GM23338 (cell line): Measurements from ENCODE around the gene C11orf24.

Experiments
- CREB1 ChIP-seq: fragments of 250-450 bp; sonication (Bioruptor Pico); IDR thresholded peaks from 2 replicates; pipeline ENCODE4 v1.5.0; 2020; ENCODE audit warnings: low read depth, mild to moderate bottlenecking, moderate library complexity
- CTCF ChIP-seq, 2 experiments: fragments of 200-600 bp in 1 of 2; sonication (generic) in 1 of 2; conservative IDR thresholded peaks; 2 replicates each; pipeline versions ENCODE4 v1.5.1 to v1.6.1; 2016 to 2017; ENCODE audit warnings: antibody characterized with exemption in 2 of 2, low read depth in 2 of 2, mild to moderate bottlenecking in 2 of 2, moderate library complexity in 1 of 2
- ETS1 ChIP-seq: IDR thresholded peaks from 2 replicates; pipeline ENCODE4 v1.6.1; 2016; ENCODE audit warnings: antibody characterized with exemption
- EZH2 ChIP-seq: fragments of 200-600 bp; sonication (generic); IDR thresholded peaks from one replicate; pipeline ENCODE4 v1.8.0; 2017; ENCODE audit warnings: antibody characterized with exemption, mild to moderate bottlenecking, low read depth; ENCODE audit not compliant: unreplicated experiment
- EZH2phosphoT487 ChIP-seq: fragments of 200-600 bp; sonication (generic); IDR thresholded peaks from one replicate; pipeline ENCODE4 v1.8.1; 2018; ENCODE audit warnings: antibody characterized with exemption; ENCODE audit not compliant: unreplicated experiment
- JUNB ChIP-seq: IDR thresholded peaks from one replicate; pipeline ENCODE4 v1.6.1; 2016; ENCODE audit warnings: antibody characterized with exemption; ENCODE audit not compliant: unreplicated experiment
- NANOG ChIP-seq: IDR thresholded peaks from 2 replicates; pipeline ENCODE4 v1.6.1; 2016; ENCODE audit warnings: antibody characterized with exemption, borderline replicate concordance
- POLR2AphosphoS5 ChIP-seq: IDR thresholded peaks from 2 replicates; pipeline ENCODE4 v1.6.1; 2016; ENCODE audit warnings: antibody characterized with exemption, low read depth
- REST ChIP-seq: IDR thresholded peaks from one replicate; pipeline ENCODE4 v1.6.1; 2018; ENCODE audit warnings: antibody characterized with exemption; ENCODE audit not compliant: unreplicated experiment
- STAT1 ChIP-seq: IDR thresholded peaks from one replicate; pipeline ENCODE4 v1.6.1; 2016; ENCODE audit warnings: antibody characterized with exemption; ENCODE audit not compliant: unreplicated experiment
- ZNF114 ChIP-seq: fragments of 250-450 bp; sonication (Bioruptor Pico); IDR thresholded peaks from 2 replicates; pipeline ENCODE4 v1.5.0; 2020; ENCODE audit warnings: mild to moderate bottlenecking, moderate library complexity
- ZNF331 ChIP-seq: fragments of 250-450 bp; sonication (Bioruptor Pico); IDR thresholded peaks from 2 replicates; pipeline ENCODE4 v1.5.0; 2020; ENCODE audit warnings: low read depth, mild to moderate bottlenecking, moderate library complexity
- ZNF462 ChIP-seq: fragments of 250-450 bp; sonication (Bioruptor Pico); IDR thresholded peaks from 2 replicates; pipeline ENCODE4 v1.5.0; 2020; ENCODE audit warnings: mild to moderate bottlenecking, moderate library complexity

GRCh38 chr11:68229601-68230000, 42.2 kb downstream of the C11orf24 start:
- TF ChIP-seq CTCF (conservative IDR thresholded peaks at IDR 0.05; ENCODE audit: low read depth in 2 of 2) (no peak), EZH2 (no peak), CREB1 (no peak), POLR2AphosphoS5 (no peak), ETS1 (no peak), ZNF114 (no peak), REST (no peak), EZH2phosphoT487 (no peak), ZNF462 (CRISPR knock-in tag) (no peak), JUNB (no peak), ZNF331 (no peak), STAT1 (no peak), NANOG (no peak)
